CD4-positive, alpha-beta T cell treated with Interleukin-6 at 100 ng/mL for 8 hours (primary cell): Measurements from ENCODE around the gene ATF6.
"Not testable (repeated sequence)": the region's sequence is repeated elsewhere in the genome, so short reads cannot be mapped to it uniquely, and the experiment has no call there.

Source experiments
- DNase-seq: peaks from one replicate; pipeline ENCODE4 v3.0.0-alpha.2; 2020; ENCODE audit warnings: mixed read lengths, low spot score

ATF6 gene

GRCh38 chr1:161735837-161736236 lies 30.3 kb upstream of the ATF6 start:
- no peak for DNase-seq

GRCh38 chr1:161736335-161736969 lies 29.7 kb upstream of the ATF6 start:
- no peak for DNase-seq

- no peak for DNase-seq
Observed at GRCh38 chr1:161737625-161738024, 28.5 kb upstream of the ATF6 start.

GRCh38 chr1:161738627-161739287 lies 27.4 kb upstream of the ATF6 start:
- DNase-seq, result peak; percentile 56

- no peak for DNase-seq
Observed at GRCh38 chr1:161739865-161740566, 26.1 kb upstream of the ATF6 start.

GRCh38 chr1:161740921-161741320 lies 25.2 kb upstream of the ATF6 start:
- no peak for DNase-seq

GRCh38 chr1:161743231-161743630 lies 22.9 kb upstream of the ATF6 start:
- DNase-seq, result no peak

GRCh38 chr1:161747801-161748200 lies 18.3 kb upstream of the ATF6 start:
- DNase-seq, result no peak

- peak; percentile 90 for DNase-seq
Observed at GRCh38 chr1:161749509-161750407, 16.4 kb upstream of the ATF6 start, which contains the start of gene DUSP12. TSS of gene DUSP12 (plus strand) at chr1:161749786. CDS start at chr1:161749802, 16 bp downstream.

GRCh38 chr1:161763522-161764098 lies 2.5 kb upstream of the ATF6 start:
- DNase-seq, result peak; percentile 52

GRCh38 chr1:161768461-161768860 lies 2.3 kb downstream of the ATF6 start:
- DNase-seq, result no peak

- DNase-seq, result no peak
Observed at GRCh38 chr1:161768986-161769672, 3.0 kb downstream of the ATF6 start.

GRCh38 chr1:161769673-161770045 lies 3.5 kb downstream of the ATF6 start:
- DNase-seq, result not testable (repeated sequence)

GRCh38 chr1:161770250-161770649 lies 4.1 kb downstream of the ATF6 start:
- no peak for DNase-seq

GRCh38 chr1:161771161-161771560 lies 5.0 kb downstream of the ATF6 start:
- DNase-seq, result peak; percentile 13

- no peak for DNase-seq
Observed at GRCh38 chr1:161771973-161772372, 5.9 kb downstream of the ATF6 start.

- DNase-seq, result peak; percentile 3
Observed at GRCh38 chr1:161772397-161772796, 6.3 kb downstream of the ATF6 start.

GRCh38 chr1:161773791-161774190 lies 7.7 kb downstream of the ATF6 start:
- no peak for DNase-seq

GRCh38 chr1:161777261-161777660 lies 11.1 kb downstream of the ATF6 start:
- DNase-seq, result no peak

- DNase-seq, result no peak
Observed at GRCh38 chr1:161778522-161778921, 12.4 kb downstream of the ATF6 start.

- DNase-seq, result no peak
Observed at GRCh38 chr1:161779393-161779792, 13.3 kb downstream of the ATF6 start.
